ENCODE results near the gene P2RX3. TPM values are rescaled to one million over a fixed set of nuclear protein-coding genes. Genes with fewer than 3 reads are reported as not detected.
"Not testable (repeated sequence)": the region's sequence is repeated elsewhere in the genome, so short reads cannot be mapped to it uniquely, and the experiment has no call there.

Gene P2RX3
- total and polyA plus RNA-seq, 2 donors from 2014 or later = not detected

DNA sequence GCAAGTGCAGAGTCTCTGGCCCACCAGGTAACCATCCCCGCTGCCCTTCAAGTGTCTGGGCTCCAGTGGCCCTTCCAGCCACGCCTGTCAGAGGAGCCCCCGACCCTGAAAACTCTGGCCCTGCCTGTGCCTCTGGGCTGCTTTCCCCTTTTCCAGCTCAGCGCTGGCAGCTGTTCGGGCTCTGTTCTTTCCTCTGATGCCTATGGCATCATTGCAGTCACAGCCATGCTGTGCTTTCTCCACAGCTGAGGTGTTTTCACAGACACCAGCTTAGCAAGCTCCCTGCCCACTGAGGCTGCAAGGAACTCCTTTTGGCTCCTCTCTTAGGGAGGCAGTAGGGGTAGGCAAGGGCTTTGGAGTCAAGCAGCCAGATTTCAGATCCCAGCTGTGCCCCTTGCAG, 21.2 kb downstream of the P2RX3 start:
- FAIRE-seq (no peak), DNase-seq (no peak)
- no peak for TF ChIP-seq CTCF (IDR thresholded peaks at IDR 0.05; ENCODE audit: borderline replicate concordance, extremely low read depth, insufficient read depth)
- no peaks in the 10 kb centered on the region for H3K4me1 ChIP-seq (ENCODE audit: control insufficient read depth in 2 of 3, insufficient read depth in 2 of 3, low read depth in 1 of 3, low read length in 3 of 3)
- no peak overlapping the region for H3K27ac ChIP-seq (ENCODE audit: low read depth in 2 of 2, low read length in 2 of 2)
- no peak overlapping the region for H3K4me3 ChIP-seq (ENCODE audit: low read length in 3 of 3)
- no peaks in the 10 kb centered on the region for H3K36me3 ChIP-seq (ENCODE audit: control insufficient read depth in 2 of 3, insufficient read depth in 3 of 3, low read length in 3 of 3)
- no peaks in the 10 kb centered on the region for H3K27me3 ChIP-seq (ENCODE audit: control insufficient read depth, insufficient read depth, low read length)
- intact Hi-C loops (cut with DNase I) = no loop called here
- H3K9ac ChIP-seq (ENCODE audit: low read length in 3 of 3) = no peak overlapping the region
- H3K9me3 ChIP-seq (ENCODE audit: control insufficient read depth in 2 of 3, insufficient read depth in 1 of 3, low read length in 3 of 3) = no peaks in the 10 kb centered on the region

GRCh38 chr11:57359896-57360690, 21.9 kb downstream of the P2RX3 start:
- Histone ChIP-seq H3K9ac (ENCODE audit: low read length in 3 of 3) (no peak overlapping the region), H3K27me3 (ENCODE audit: control insufficient read depth, insufficient read depth, low read length) (no peaks in the 10 kb centered on the region), H3K9me3 (ENCODE audit: control insufficient read depth in 2 of 3, insufficient read depth in 1 of 3, low read length in 3 of 3) (no peaks in the 10 kb centered on the region), H3K4me3 (ENCODE audit: low read length in 3 of 3) (no peak overlapping the region), H3K36me3 (ENCODE audit: control insufficient read depth in 2 of 3, insufficient read depth in 3 of 3, low read length in 3 of 3) (no peaks in the 10 kb centered on the region), H3K27ac (ENCODE audit: low read depth in 2 of 2, low read length in 2 of 2) (no peak overlapping the region), H3K4me1 (ENCODE audit: control insufficient read depth in 2 of 3, insufficient read depth in 2 of 3, low read depth in 1 of 3, low read length in 3 of 3) (no peaks in the 10 kb centered on the region)
- DNase-seq (no peak), FAIRE-seq (no peak)
- intact Hi-C loops (cut with DNase I) = no loop called here
- TF ChIP-seq CTCF (IDR thresholded peaks at IDR 0.05; ENCODE audit: borderline replicate concordance, extremely low read depth, insufficient read depth) = no peak

DNA sequence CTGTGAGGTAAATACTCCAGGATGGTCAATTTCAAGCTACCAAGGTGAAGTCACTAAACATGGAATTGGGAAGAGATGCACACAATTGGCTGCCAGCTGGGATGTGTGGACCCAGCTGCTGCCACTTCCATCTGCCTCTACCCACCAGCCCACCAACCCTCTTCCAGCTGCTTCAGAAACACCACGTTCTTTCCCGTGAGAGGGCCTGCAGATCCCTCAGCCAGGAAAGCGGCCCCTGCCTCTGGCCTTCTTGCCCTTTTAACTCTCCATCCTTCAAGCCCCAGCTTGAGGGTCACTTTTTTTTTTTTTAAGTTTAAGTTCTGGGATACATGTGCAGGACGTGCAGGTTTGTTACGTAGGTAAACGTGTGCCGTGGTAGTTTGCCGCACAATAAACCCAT, 22.8 kb downstream of the P2RX3 start:
- H3K27me3 ChIP-seq (ENCODE audit: control insufficient read depth, insufficient read depth, low read length) = no peaks in the 10 kb centered on the region
- no peak for TF ChIP-seq CTCF (IDR thresholded peaks at IDR 0.05; ENCODE audit: borderline replicate concordance, extremely low read depth, insufficient read depth)
- no peak overlapping the region for H3K27ac ChIP-seq (ENCODE audit: low read depth in 2 of 2, low read length in 2 of 2)
- intact Hi-C loops (cut with DNase I) = no loop called here
- FAIRE-seq = no peak
- no peak overlapping the region for H3K9ac ChIP-seq (ENCODE audit: low read length in 3 of 3)
- H3K4me3 ChIP-seq (ENCODE audit: low read length in 3 of 3) = no peak overlapping the region
- no peak for DNase-seq
- H3K36me3 ChIP-seq (ENCODE audit: control insufficient read depth in 2 of 3, insufficient read depth in 3 of 3, low read length in 3 of 3) = no peaks in the 10 kb centered on the region
- no peaks in the 10 kb centered on the region for H3K4me1 ChIP-seq (ENCODE audit: control insufficient read depth in 2 of 3, insufficient read depth in 2 of 3, low read depth in 1 of 3, low read length in 3 of 3)
- H3K9me3 ChIP-seq (ENCODE audit: control insufficient read depth in 2 of 3, insufficient read depth in 1 of 3, low read length in 3 of 3) = no peaks in the 10 kb centered on the region

GRCh38 chr11:57361420-57361819, 23.3 kb downstream of the P2RX3 start:
- DNase-seq; H3K27ac ChIP-seq (ENCODE audit: low read depth in 2 of 2, low read length in 2 of 2); H3K4me1 ChIP-seq (ENCODE audit: control insufficient read depth in 2 of 3, insufficient read depth in 2 of 3, low read depth in 1 of 3, low read length in 3 of 3); H3K36me3 ChIP-seq (ENCODE audit: control insufficient read depth in 2 of 3, insufficient read depth in 3 of 3, low read length in 3 of 3); H3K27me3 ChIP-seq (ENCODE audit: control insufficient read depth, insufficient read depth, low read length); H3K9ac ChIP-seq (ENCODE audit: low read length in 3 of 3); H3K9me3 ChIP-seq (ENCODE audit: control insufficient read depth in 2 of 3, insufficient read depth in 1 of 3, low read length in 3 of 3); FAIRE-seq; intact Hi-C loops (cut with DNase I); H3K4me3 ChIP-seq (ENCODE audit: low read length in 3 of 3): not testable (repeated sequence)

All from kidney (tissue), 14 donors.